ENCODE measurements around the gene PPFIBP1. TPM values are rescaled to one million over a fixed set of nuclear protein-coding genes. Genes with fewer than 3 reads are reported as not detected.

Gene PPFIBP1
- total RNA-seq, 6 donors from 2014 or later: 67.5 to 129 (median 101) TPM

GRCh38 chr12:27528788-27529187 is 4.8 kb downstream of the PPFIBP1 start:
- 93 to 94% methylated on average over 3 of the region's 3 CpGs for WGBS, 2 donors
- DNase-seq (no peak), ATAC-seq (ENCODE audit: low FRiP score in 2 of 2) (no peak)
- Histone ChIP-seq H3K36me3 (no peaks in the 10 kb centered on the region), H3K9me3 (no peaks in the 10 kb centered on the region), H3K4me1 (peaks cover 6 to 29% (median 16%) of the 10 kb centered on the region in 4 donors), H3K27ac (no peak overlapping the region), H3K27me3 (no peaks in the 10 kb centered on the region), H3K4me3 (no peak overlapping the region)
- no peak for TF ChIP-seq POLR2A (IDR thresholded peaks at IDR 0.05)
- no peak for TF ChIP-seq CTCF (IDR thresholded peaks at IDR 0.05)
- TF ChIP-seq EP300 (IDR thresholded peaks at IDR 0.05): no peak

- no peak for DNase-seq
- Histone ChIP-seq H3K27me3 (no peaks in the 10 kb centered on the region), H3K36me3 (peaks cover 0 to 1% (median 0%) of the 10 kb centered on the region in 4 donors), H3K9me3 (no peaks in the 10 kb centered on the region), H3K4me3 (no peak overlapping the region), H3K27ac (no peak overlapping the region), H3K4me1 (peaks cover 6 to 29% (median 14%) of the 10 kb centered on the region in 4 donors)
- TF ChIP-seq POLR2A (IDR thresholded peaks at IDR 0.05): no peak
- TF ChIP-seq CTCF (IDR thresholded peaks at IDR 0.05): no peak
- no peak for TF ChIP-seq EP300 (IDR thresholded peaks at IDR 0.05)
- no peak for TF ChIP-seq POLR2AphosphoS5 (IDR thresholded peaks at IDR 0.05)
- WGBS, 2 donors: 80 to 81% methylated on average over 7 of the region's 7 CpGs
- peak in 1 of 2 donors; percentile 50 for ATAC-seq (ENCODE audit: low FRiP score in 2 of 2)
Observed at GRCh38 chr12:27530157-27530922, 6.3 kb downstream of the PPFIBP1 start.

GRCh38 chr12:27531896-27532295 is 7.9 kb downstream of the PPFIBP1 start:
- no peaks in the 10 kb centered on the region for H3K9me3 ChIP-seq
- no peak overlapping the region for H3K27ac ChIP-seq
- H3K4me1 ChIP-seq: peaks cover 4 to 23% (median 9%) of the 10 kb centered on the region in 4 donors
- DNase-seq (no peak), ATAC-seq (ENCODE audit: low FRiP score in 2 of 2) (no peak)
- H3K36me3 ChIP-seq: peaks cover 0 to 11% (median under 1%) of the 10 kb centered on the region in 4 donors
- no peak for TF ChIP-seq POLR2AphosphoS5 (IDR thresholded peaks at IDR 0.05)
- TF ChIP-seq POLR2A (IDR thresholded peaks at IDR 0.05): no peak
- no peak for TF ChIP-seq CTCF (IDR thresholded peaks at IDR 0.05)
- no peak for TF ChIP-seq EP300 (IDR thresholded peaks at IDR 0.05)
- no peaks in the 10 kb centered on the region for H3K27me3 ChIP-seq
- 57 to 62% methylated on average over 4 of the region's 4 CpGs for WGBS, 2 donors
- no peak overlapping the region for H3K4me3 ChIP-seq

GRCh38 chr12:27534060-27534764 is 10.2 kb downstream of the PPFIBP1 start:
- peaks cover 20 to 41% (median 26%) of the 10 kb centered on the region in 4 donors for H3K4me1 ChIP-seq
- no peak for TF ChIP-seq POLR2AphosphoS5 (IDR thresholded peaks at IDR 0.05)
- TF ChIP-seq EP300 (IDR thresholded peaks at IDR 0.05): no peak
- no peak for TF ChIP-seq POLR2A (IDR thresholded peaks at IDR 0.05)
- TF ChIP-seq CTCF (IDR thresholded peaks at IDR 0.05): no peak
- WGBS, 2 donors: 78 to 79% methylated on average over 6 of the region's 6 CpGs
- no peak overlapping the region for H3K27ac ChIP-seq
- H3K36me3 ChIP-seq: peaks cover 0 to 11% (median under 1%) of the 10 kb centered on the region in 4 donors
- no peaks in the 10 kb centered on the region for H3K27me3 ChIP-seq
- no peak for ATAC-seq (ENCODE audit: low FRiP score in 2 of 2)
- no peaks in the 10 kb centered on the region for H3K9me3 ChIP-seq
- DNase-seq: no peak
- H3K4me3 ChIP-seq: no peak overlapping the region

Data from upper lobe of left lung (tissue), 6 donors.